GM12892 (cell line): ENCODE results near the gene ASTN1.

ENCODE experiments used
- POLR2A ChIP-seq: IDR thresholded peaks from 2 replicates; pipeline ENCODE4 v1.6.1; 2011; ENCODE audit warnings: low read depth, low read length, control low read depth
- POLR2AphosphoS5 ChIP-seq: IDR thresholded peaks from 2 replicates; pipeline ENCODE4 v1.6.1; 2011; ENCODE audit warnings: low read depth, low read length, control low read depth

GRCh38 chr1:176849281-176849680 lies 315.2 kb downstream of the ASTN1 start:
- TF ChIP-seq POLR2AphosphoS5 (no peak), POLR2A (no peak)
